Ovary (tissue), 9 donors: ENCODE results near the gene RBMS1. TPM values are rescaled to one million over a fixed set of nuclear protein-coding genes. Genes with fewer than 3 reads are reported as not detected.

Experiments used
- DNase-seq, 5 donors: peaks; one replicate each; pipeline ENCODE4 v3.0.0-alpha.2; 2019 to 2020
- H3K27ac ChIP-seq, 2 donors: fragments of 200-600 bp; one replicate each; pipeline versions ENCODE4 v1.5.1 to v1.8.0; 2019 to 2022
- H3K27me3 ChIP-seq: fragments of 200-600 bp; one replicate; pipeline ENCODE4 v1.8.0; 2022
- H3K36me3 ChIP-seq: fragments of 200-600 bp; sonication (generic); one replicate; pipeline ENCODE4 v1.5.1; 2019
- H3K4me1 ChIP-seq: one replicate; pipeline ENCODE4 v1.8.1; 2013; ENCODE audit warnings: mild to moderate bottlenecking, moderate library complexity; ENCODE audit not compliant: insufficient read depth
- H3K4me3 ChIP-seq: fragments of 200-600 bp; sonication (generic); one replicate; pipeline ENCODE4 v1.5.1; 2017
- H3K9me3 ChIP-seq, 2 donors: fragments of 200-600 bp in 1 of 2; sonication (generic) in 1 of 2; one replicate each; pipeline versions ENCODE4 v1.5.1 to v1.8.1; 2013 to 2019; ENCODE audit warnings: mild to moderate bottlenecking in 1 of 2, moderate library complexity in 1 of 2
- CTCF ChIP-seq, 3 donors: fragments of 450-650 bp in 2 of 3; fragments of 200-600 bp in 1 of 3; IDR thresholded peaks; one replicate each; pipeline versions ENCODE4 v1.5.1 to v1.8.0; 2016 to 2022; ENCODE audit warnings: antibody characterized with exemption in 3 of 3, mild to moderate bottlenecking in 1 of 3
- EP300 ChIP-seq: sonication (generic); formaldehyde crosslinking; IDR thresholded peaks from one replicate; pipeline ENCODE4 v1.6.1; 2017; ENCODE audit warnings: antibody characterized with exemption
- POLR2A ChIP-seq: fragments of 450-650 bp; IDR thresholded peaks from one replicate; pipeline ENCODE4 v1.6.1; 2017; ENCODE audit warnings: antibody characterized with exemption, mild to moderate bottlenecking, moderate library complexity
- WGBS, 3 donors: extraction: QIAGEN DNeasy Blood & Tissue Kit in 1 of 3; methylation state at CpG; one replicate each; pipeline versions ENCODE4 v1.1.5 to v1.1.7; 2013 to 2017; 5-methylcytosine and 5-hydroxymethylcytosine counted together
- intact Hi-C, 4 donors: fragments of 100-400 bp; cut with DNase I; formaldehyde crosslinking; loops; one replicate each; pipeline versions ENCODE4 v1.11.0 to v1.15.1; 2022 to 2023
- polyA plus RNA-seq, 2 donors: library from polyadenylated mRNA; stranded (reverse); fragments of 200-250 nt in 1 of 2; fragments of 350-450 nt in 1 of 2; fragmentation: Illumina TruSeq in 1 of 2; extraction: RNeasy Lipid Tissue Mini Kit (QIAGEN cat#74804) in 1 of 2; gene quantifications; one replicate each; pipeline ENCODE4 v1.2.3, GENCODE V29; 2013 to 2014
- total RNA-seq, 7 donors: library from RNA; depleted of rRNA in 2 of 7; stranded (reverse); fragments of >200 nt in 2 of 7; fragmentation: NEBNext Ultra II Directional in 3 of 7; extraction: Animal tissue kit (Norgen Biotek cat#: 25700) in 3 of 7; gene quantifications; one replicate each; pipeline versions ENCODE4 v1.1.0 to v1.2.4, GENCODE V29; 2016 to 2023
- donor health status: DM: no; HTN: no; CAD: no; lungs with moderate emphysema.
- donor health status: DM: no; HTN: no; CAD: no.
- donor health status: Bipolar disorder and iron deficiency.
- donor health status: DM: yes; HTN: yes; CAD: no.
- donor health status: DM: no; HTN: no; CAD: no.
- donor health status: DM: yes; HTN: yes; CAD: no.

RBMS1 gene
- total and polyA plus RNA-seq, 9 donors: 50.7 to 91.9 (median 73.8) TPM

DNA sequence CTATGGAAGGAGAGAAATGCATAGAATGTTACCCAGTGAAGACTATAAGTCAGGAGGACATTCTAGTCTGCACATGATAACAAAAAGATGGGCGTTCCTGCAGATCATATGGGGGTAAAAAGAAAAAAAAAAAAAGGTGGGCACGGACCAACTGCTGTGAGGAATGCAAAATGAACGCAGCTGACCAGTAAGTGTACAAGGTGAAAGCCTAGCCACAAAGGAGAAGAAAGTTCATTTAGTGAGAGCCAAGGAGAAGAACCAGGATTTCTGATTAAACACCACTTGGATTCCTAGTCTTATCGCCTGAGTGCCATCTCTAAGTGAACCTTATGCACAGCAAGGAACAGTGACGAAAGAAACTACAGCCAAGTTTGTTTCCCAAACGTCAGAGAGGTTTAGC, 26.5 kb downstream of the RBMS1 start:
- no peak for DNase-seq
- Histone ChIP-seq H3K9me3 (no peaks in the 10 kb centered on the region), H3K27ac (no peak overlapping the region), H3K27me3 (no peaks in the 10 kb centered on the region), H3K4me3 (no peak overlapping the region), H3K36me3 (no peaks in the 10 kb centered on the region), H3K4me1 (peaks cover 11% of the 10 kb centered on the region)
- WGBS, 3 donors: 90 to 94% (median 93%) methylated on average over 6 of the region's 6 CpGs
- TF ChIP-seq POLR2A: no peak
- TF ChIP-seq EP300: no peak
- no peak for TF ChIP-seq CTCF (IDR thresholded peaks at IDR 0.05)
- intact Hi-C loops: no loop called here

DNA sequence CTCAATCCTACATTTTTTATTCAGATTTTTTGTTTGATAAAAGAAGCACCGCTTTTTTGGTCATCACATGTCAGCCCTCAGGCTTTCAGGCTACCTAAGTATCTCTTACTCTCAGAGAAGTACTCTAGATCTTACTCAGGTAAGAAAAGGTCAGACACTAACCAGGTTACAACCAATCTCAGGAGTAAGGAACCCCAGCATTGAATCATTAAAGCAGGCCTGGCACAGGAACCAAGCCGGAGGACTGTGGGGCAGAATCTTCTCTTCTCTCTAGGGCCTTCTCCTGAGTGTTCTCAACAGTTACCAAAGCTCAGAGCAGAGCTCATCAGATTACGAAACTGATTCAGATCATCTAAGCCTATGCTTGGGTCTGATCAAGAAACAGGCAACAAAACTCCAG, 28.2 kb downstream of the RBMS1 start:
- H3K4me1 ChIP-seq: peaks cover 11% of the 10 kb centered on the region
- no peak for TF ChIP-seq EP300
- TF ChIP-seq CTCF (IDR thresholded peaks at IDR 0.05): no peak
- TF ChIP-seq POLR2A: no peak
- H3K27ac ChIP-seq: no peak overlapping the region
- H3K9me3 ChIP-seq: no peaks in the 10 kb centered on the region
- H3K36me3 ChIP-seq: no peaks in the 10 kb centered on the region
- DNase-seq: no peak
- 93 to 98% (median 95%) methylated on average over 3 of the region's 3 CpGs for WGBS, 3 donors
- no peaks in the 10 kb centered on the region for H3K27me3 ChIP-seq
- H3K4me3 ChIP-seq: no peak overlapping the region
- intact Hi-C loops: no loop called here

DNA sequence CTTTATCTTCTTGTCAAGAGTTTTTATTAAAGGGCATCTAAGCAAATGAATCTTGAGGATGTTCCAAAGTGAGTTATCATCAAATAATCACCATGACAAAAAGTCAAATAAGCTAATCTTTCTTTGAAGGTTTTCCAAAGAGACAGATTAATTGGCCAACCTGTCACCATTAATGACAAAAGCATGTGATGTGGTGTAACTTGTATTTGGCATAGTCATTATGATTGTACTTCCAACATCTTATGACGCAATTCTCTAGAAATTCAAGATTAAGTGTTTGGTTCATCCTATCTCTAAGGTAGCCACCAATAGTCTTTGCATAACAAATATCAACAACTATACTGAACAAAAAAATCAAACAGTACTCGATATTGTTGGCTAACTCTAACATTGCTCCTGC, 28.6 kb downstream of the RBMS1 start:
- H3K9me3 ChIP-seq: no peaks in the 10 kb centered on the region
- TF ChIP-seq EP300 (no peak), POLR2A (no peak), CTCF (IDR thresholded peaks at IDR 0.05) (no peak)
- H3K4me1 ChIP-seq: peaks cover 12% of the 10 kb centered on the region
- H3K27ac ChIP-seq: no peak overlapping the region
- H3K4me3 ChIP-seq: no peak overlapping the region
- no peak for DNase-seq
- H3K27me3 ChIP-seq: no peaks in the 10 kb centered on the region
- 80 to 91% (median 89%) methylated on average over 2 of the region's 2 CpGs for WGBS, 3 donors
- no peaks in the 10 kb centered on the region for H3K36me3 ChIP-seq
- intact Hi-C loops: no loop called here

DNA sequence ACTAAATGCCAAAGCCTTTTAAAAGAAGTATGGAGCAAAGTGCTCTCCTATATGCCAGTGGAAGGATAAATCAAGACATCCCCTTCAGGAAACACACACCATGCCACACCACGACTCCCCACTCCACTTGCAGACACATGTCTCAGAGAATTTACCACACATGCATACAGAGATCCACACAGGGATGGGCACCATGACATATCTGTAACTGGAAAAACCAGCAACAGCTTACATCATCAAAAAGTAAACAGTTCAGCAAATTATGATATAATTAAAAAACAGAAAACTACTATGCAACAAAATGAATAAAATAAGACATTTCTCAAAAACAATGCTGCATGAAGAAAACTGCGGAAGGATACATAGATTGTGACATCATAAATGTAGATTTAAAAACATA, 29.6 kb downstream of the RBMS1 start:
- intact Hi-C loops: no loop called here
- no peak overlapping the region for H3K4me3 ChIP-seq
- TF ChIP-seq CTCF (IDR thresholded peaks at IDR 0.05) (no peak), POLR2A (no peak), EP300 (no peak)
- no peaks in the 10 kb centered on the region for H3K27me3 ChIP-seq
- no peaks in the 10 kb centered on the region for H3K36me3 ChIP-seq
- no peak overlapping the region for H3K27ac ChIP-seq
- WGBS, 3 donors: 95 to 100% (median 96%) methylated on average over 2 of the region's 2 CpGs
- peaks cover 8% of the 10 kb centered on the region for H3K4me1 ChIP-seq
- DNase-seq: no peak
- H3K9me3 ChIP-seq: no peaks in the 10 kb centered on the region

- Histone ChIP-seq H3K27me3 (no peaks in the 10 kb centered on the region), H3K27ac (no peak overlapping the region), H3K36me3 (no peaks in the 10 kb centered on the region), H3K4me1 (peaks cover 8% of the 10 kb centered on the region), H3K4me3 (no peak overlapping the region), H3K9me3 (no peaks in the 10 kb centered on the region)
- DNase-seq: no peak
- intact Hi-C loops: no loop called here
- TF ChIP-seq POLR2A: no peak
- no peak for TF ChIP-seq EP300
- TF ChIP-seq CTCF (IDR thresholded peaks at IDR 0.05): no peak
- WGBS, 3 donors: 95 to 98% (median 97%) methylated on average over 9 of the region's 9 CpGs
Measured at GRCh38 chr2:160463245-160463644, 30.4 kb downstream of the RBMS1 start.
